ENCODE results near the gene IFIT5.
A peak's percentile ranks its signal among the peaks of the same experiment; 100 is the strongest.

DNA sequence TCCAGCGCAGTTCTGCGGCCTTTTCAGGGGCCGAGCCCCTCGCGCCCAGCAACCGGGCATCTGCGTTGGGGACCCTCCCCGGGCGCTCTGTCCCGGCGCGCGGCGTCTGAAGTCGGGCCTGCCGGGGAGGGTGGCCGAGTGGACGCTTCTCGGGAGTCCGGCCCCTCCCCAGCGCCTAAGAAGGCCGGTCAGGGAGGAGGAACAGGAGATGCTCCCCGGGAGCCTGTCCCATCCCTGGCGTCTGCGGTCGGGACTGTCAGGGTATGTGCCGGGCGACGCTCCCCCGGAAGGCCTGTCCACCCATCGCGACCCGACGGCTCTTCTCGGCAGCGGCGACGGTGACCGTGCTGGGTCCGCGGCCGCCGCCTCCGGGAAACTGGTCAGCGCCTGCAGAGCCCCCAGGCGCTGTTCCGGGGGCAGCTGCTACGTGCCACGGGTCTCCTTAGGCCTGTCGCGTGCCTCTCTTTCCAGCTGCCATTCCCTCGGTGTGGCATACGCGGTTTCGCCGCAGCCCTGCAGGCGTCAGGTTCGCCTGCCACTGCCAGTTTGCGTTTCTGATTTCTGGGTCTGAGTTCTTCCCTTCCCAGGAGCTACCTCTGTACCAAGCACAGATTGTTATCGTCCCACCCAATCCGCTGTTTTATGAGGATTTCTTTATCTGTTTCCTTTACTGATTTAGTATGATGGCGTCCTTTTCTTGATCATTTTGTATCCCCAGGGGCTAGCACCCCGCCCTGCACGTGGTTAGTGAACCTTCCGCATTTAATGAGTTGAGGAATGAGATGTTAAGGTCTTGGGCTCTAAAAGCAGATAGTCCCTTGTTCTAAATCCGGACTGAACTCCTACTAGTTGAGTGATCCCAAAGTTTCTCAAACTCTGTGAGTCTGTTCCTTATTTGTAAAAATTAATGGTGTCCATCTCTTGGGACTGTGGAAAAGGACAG, 782 bp downstream of the IFIT5 start:
- TF ChIP-seq, protein P1, sequence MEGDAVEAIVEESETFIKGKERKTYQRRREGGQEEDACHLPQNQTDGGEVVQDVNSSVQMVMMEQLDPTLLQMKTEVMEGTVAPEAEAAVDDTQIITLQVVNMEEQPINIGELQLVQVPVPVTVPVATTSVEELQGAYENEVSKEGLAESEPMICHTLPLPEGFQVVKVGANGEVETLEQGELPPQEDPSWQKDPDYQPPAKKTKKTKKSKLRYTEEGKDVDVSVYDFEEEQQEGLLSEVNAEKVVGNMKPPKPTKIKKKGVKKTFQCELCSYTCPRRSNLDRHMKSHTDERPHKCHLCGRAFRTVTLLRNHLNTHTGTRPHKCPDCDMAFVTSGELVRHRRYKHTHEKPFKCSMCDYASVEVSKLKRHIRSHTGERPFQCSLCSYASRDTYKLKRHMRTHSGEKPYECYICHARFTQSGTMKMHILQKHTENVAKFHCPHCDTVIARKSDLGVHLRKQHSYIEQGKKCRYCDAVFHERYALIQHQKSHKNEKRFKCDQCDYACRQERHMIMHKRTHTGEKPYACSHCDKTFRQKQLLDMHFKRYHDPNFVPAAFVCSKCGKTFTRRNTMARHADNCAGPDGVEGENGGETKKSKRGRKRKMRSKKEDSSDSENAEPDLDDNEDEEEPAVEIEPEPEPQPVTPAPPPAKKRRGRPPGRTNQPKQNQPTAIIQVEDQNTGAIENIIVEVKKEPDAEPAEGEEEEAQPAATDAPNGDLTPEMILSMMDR (IDR thresholded peaks at IDR 0.05) = peak in 1 of 6 experiments; percentile 27
- TF ChIP-seq POLR2A (IDR thresholded peaks at IDR 0.05) = peak in 1 of 2 donors; percentile 13
